PC-3 (cell line): Measurements from ENCODE around the gene RASL10B.

Source experiments
- CTCF ChIP-seq: fragments of 300-600 bp; sonication (generic); conservative IDR thresholded peaks from 2 replicates; pipeline ENCODE4 v1.5.1; 2017; ENCODE audit warnings: antibody characterized with exemption, low read depth, mild to moderate bottlenecking, low read length
- EZH2 ChIP-seq: fragments of 300-600 bp; sonication (generic); IDR thresholded peaks from one replicate; pipeline ENCODE4 v1.6.1; 2017; ENCODE audit warnings: antibody characterized with exemption, mild to moderate bottlenecking, low read length; ENCODE audit not compliant: unreplicated experiment

DNA sequence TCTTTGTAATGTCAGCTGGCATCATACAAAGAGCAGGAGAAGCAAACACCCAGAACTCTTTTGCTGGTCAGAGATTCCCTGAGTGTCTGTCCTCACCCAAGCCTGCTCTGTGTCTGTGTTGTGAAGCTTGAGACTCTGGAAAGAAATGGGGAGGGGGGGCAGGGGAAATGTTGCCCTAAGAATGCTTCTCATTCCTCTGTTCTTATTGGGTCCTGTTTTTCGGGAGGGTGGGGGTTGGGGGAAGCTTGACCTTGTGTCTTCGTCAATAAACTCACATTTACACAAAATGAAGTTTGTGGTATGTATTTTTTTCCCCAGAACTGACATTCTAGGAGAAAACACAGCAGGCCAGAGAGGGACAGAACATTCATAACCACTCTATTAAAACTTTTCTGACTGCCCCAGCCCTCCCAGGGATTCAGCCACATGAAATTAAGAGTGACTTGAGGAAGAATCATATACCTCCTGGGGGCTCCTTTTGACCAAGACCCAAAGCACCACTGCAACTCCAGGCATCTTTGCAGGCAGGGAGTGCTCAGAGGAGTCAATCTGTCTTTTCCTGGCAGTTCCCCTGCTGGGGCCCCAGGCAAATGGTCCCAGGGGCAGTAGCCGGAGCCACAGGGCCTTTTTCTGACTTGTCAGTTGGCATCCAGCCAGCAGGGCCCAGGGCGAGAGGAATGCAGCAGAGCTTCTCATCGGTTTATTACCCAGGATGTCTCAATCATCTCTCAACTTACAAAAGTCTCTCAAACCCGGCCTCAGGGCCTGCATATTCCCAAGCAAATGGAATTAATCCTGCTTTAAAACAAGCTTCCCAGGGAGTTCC is 5.1 kb upstream of the RASL10B start:
- no peak for TF ChIP-seq CTCF
- TF ChIP-seq EZH2, result no peak
